Suppressor macrophage (primary cell): ENCODE data around the gene NPHP4.

Experiments used
- DNase-seq, 4 experiments: peaks; one replicate each; pipeline ENCODE4 v3.0.0-alpha.2; 2020 to 2022

Gene NPHP4

DNA sequence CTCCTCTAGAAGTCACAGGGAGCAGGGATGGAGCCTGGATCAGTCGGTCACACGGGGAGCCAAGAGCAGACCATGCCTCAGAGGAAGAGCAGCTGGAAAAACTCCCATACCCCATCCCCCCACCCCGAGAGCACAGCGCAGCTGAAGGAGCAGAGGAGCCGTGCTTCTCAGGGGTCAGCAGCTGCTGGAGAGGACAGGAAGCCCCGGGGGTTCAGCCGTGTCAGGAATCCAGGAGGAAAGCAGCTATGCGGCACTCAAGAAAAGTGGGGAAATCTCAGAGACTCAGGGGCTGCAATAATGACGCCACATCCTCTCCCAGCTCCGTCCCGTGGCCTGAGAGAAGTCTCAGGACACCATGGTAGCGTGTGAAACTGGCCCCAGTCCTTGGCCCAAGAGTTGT lies 102.3 kb downstream of the NPHP4 start:
- DNase-seq: no peak

DNA sequence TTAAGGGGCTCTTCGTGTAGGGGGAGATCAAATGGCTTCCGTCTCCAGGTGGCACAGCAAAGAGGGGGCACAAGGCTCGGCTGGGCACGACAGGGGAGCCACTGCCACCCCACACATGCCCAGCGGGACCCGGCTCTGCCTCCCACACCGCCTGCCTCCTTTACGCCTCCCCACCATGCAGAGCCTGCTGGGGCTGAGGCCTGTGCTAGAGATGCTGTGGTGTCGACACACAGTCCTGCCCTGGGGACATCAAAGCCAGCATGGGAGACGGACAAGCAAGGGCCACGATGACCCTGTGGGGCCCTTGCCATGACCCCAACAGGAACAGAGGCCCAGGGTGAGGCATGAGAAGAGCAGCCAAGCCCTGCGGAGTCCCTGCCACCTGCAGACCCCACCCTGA lies 102.8 kb downstream of the NPHP4 start:
- DNase-seq: no peak

DNA sequence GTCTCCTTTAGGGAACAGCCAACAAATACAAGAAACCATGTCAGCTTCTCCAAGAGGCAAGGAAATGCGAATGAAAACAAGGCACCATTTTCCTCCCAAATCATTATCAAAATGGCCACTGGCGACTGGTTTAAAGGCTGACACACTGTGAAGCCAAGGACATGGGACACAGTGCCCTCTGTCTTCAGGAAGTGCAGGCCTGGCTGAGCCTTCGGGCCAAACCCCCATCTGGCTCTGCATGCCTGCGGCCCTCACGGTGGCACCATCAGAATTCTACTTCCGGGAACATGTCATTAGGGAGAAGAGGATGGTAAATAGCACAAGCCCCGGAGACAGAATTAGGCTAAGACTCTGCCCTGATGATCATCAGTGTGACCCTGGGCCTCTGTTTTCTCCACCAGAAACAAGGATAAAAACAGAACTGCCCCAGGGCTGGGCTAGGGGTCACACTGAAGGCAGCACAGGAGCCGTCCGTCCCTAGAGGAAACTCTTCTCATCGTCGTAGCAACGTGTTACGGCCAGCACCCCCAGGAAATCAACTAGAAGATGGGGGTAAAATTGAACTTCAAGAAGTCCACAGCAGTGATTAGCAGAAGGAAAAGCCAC lies 103.5 kb downstream of the NPHP4 start:
- no peak for DNase-seq

DNA sequence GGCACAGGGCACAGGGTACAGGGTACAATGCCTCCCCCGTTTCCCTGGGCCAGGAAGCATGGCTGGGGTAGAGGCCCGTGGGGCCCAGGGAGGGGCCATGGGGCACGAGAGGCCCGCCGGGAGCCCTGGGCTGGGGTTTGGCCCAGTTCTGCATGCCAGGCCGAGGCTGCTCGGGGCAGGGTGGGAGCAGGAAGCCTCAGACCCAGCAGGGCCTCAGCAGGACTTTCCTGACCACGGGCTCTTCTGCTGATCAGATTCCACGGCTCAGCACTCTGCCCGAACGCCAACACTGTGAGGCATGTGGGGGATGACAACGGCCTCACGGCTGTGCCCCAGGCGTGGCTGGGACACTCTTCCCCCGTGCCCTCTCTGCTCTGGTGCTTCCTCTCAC lies 104.3 kb downstream of the NPHP4 start:
- DNase-seq: peak in 2 of 4 experiments; percentile 11 to 24

DNA sequence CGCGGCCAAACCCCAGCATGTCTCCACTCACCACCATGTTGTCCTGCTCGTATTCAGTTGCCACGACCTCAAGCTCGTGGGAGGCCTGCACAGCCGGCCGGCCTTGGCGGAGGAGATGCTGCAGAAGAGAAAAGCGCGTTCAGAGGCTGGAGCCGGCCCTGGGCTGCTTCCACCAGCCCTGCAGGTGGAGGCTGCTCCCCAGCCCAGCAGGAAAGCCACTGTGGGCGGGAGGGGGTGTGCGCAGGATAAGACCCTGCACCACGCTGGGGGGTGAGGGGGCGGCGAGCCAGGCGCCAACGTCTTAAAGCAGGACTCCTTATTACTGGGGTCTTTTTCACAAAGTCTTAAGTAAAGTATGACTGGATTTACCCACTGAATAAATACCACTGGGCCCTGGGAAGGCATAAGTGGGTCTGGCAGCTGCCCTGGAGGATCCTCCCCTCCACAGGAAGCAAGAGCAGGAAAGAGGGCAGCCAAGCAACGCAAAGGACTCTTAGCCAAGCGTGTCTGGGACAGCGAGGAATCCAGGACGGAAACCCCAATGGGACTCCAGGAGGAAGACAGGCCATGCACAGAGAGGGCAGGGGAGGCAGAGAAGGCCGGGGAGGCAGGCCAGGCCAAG lies 104.8 kb downstream of the NPHP4 start:
- DNase-seq: no peak

DNA sequence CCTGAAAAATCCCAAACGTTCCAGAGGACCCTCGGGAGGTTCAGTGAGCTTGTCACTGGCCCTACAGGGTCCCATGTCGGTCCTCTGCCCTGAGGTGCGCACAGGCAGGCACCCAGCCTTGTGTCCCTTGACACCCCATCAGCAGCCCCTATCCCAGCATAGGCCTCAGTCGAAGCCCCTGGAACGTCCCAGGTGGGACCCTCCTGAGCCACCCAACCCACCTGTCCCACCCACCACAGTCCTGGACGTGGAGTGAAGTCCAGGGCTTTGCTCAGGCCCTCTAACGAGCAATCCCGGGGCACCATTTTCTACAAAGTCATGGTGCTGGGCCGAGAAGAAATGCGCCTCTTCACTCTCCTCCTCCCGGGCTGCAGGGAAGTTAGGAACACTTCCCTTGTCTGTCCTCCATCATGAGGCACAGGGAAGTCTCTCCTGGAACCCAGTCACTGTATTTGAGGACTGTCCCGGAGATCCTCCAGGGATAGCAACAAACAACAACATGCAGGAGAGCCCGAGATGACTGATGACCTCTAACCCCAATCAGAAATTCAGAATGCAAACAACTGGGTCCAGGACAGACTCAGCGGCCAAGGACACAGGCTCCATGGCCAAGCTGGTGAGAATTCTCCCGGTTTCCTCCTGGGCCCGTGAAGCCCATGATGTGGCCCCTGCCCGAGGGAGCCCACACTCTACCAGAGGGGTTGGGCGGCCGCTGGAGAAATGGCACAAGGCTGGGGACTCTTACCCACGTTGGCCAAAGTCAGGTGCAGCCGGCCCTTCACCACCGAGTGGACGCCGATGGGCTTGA lies 105.5 kb downstream of the NPHP4 start:
- DNase-seq: no peak

DNA sequence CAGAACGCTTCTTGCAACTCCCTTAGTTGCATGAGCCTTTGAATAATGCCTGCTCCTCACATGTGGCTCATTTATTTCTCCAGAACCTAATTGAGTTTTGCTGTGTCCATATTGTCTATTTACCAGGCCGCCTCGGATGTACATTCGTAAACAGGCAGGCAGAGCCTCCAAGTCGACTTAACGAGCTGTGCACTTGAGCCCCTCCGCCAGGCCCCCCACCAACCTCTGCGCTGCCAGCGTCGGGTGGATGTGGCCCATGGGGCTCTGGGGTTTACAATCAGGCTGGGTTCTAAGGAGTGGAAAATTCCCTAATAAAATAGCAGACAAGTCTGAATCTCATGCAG lies 106.1 kb downstream of the NPHP4 start:
- DNase-seq: no peak

DNA sequence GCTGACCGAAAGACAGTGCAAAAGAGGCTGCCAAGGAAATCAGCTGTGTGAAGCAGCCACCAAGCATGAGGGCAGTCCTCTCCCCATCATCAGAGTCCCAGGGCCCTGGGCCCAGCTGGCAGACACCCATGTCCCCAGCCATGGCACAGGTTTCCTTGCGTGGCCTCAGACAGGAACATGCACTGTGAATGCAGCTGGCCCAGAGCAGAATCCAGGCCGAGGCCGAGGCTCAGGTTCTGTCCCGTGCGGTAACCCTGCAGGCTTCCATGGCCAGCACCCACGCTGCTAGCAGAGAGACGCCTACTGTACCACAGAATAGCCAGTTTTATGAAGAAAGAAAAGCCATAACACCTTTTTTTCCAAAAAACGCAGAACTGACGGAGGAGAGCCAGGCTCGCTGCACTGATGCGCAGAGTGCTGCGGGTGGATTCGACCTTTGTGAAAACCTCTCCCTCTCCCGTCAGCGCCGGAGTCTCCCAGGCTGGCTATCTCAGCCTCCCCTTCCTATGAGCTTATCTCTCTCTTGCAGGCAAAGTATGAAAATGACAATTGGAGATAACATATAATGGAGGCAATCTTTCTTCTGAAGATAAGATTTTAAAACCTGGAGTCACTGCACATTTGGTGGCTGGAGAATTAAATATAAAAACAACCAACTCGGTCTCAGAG lies 106.6 kb downstream of the NPHP4 start:
- no peak for DNase-seq

DNA sequence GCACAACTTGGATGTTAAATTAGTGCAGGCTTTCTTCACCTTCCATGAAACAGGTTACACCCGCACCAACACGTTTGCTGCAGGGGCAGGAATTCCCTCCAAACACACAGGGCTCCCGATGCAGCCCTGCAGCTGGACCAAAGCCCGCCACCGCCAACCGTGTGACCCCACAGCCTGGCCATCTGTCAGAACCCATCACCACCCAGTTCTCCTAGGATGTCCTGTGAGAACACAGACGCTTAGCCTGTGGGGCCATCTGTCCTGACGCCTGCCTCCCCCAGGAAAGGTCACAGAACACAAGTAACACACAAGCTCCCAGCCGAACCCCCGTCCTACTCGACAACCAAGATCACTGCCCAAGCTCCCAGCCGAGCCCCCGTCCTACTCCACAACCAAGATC lies 108.1 kb downstream of the NPHP4 start:
- no peak for DNase-seq

DNA sequence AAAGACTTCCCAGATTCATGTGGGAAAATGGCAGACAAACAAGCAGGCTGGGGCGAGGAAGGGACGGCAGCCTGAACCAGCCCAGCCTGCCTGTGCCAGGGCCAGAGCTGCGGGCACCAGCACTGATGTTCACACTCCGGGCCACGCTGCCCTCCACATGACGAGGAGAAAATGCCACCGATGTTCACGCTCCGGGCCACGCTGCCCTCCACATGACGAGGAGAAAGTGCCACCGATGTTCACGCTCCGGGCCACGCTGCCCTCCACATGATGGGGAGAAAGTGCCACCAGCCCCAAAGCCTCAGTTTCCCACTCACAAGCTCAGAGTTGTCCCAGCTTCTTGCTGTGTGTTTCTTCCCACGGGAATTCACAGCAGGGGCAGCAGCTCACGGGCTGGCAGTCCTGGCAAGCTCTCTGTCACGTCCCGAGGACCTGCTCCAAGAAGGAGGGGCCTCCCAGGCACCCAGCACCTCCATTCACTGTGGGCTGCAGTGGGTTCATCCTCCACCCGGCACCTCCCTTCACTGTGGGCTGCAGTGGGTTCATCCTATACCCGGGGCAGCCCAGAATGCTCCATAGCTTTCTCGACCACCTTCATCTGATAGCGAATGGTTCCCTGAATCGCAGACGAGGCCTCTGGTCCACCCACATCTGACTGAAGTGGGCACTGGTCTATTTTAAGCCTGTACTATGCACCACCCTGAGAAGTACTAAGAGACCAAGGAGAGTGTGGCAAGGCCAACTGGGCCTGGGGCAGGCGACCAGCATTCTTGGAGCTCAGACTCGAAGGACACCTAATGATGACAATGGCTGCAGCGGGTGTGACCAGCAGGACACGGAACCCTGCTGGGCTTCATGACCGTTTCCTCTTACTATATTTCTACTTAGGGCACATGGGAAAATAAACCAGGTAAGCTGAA lies 108.8 kb downstream of the NPHP4 start:
- DNase-seq: no peak

DNA sequence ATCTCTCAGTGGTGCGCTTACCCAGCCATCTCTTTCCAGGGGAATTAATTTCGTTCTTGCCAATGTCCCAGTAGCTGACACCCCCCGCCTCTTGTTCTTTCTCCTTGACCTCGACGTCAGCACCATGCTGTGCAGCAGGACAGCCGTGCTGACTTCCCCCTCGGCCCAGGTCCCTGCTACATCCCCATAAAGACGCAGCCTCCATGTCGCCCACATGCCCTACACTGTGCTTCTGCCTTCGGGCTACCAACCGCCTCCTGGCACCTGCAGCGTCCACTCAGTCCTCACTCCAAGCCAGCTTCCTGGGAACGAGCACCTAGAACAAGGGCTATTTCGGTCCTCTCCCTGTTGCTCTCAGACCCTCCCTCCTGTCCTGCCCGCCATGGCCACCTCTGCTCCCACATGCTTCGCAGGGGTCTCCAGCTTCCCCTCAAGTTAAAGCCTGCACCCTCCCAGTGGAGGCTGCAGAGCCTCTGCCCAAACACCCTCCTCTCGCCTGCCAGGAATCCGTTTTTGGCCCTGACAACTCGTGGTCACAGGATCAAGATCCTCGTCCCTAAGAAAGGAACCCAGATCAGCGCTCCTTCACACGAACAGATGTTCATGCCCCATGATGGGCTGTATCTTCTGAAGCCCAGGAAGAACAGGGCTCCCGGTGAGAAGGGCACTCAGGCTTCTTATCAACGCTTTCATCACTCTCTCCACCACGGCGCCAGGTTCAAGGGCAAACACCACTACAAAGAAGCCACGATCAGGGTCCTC lies 109.7 kb downstream of the NPHP4 start:
- no peak for DNase-seq

DNA sequence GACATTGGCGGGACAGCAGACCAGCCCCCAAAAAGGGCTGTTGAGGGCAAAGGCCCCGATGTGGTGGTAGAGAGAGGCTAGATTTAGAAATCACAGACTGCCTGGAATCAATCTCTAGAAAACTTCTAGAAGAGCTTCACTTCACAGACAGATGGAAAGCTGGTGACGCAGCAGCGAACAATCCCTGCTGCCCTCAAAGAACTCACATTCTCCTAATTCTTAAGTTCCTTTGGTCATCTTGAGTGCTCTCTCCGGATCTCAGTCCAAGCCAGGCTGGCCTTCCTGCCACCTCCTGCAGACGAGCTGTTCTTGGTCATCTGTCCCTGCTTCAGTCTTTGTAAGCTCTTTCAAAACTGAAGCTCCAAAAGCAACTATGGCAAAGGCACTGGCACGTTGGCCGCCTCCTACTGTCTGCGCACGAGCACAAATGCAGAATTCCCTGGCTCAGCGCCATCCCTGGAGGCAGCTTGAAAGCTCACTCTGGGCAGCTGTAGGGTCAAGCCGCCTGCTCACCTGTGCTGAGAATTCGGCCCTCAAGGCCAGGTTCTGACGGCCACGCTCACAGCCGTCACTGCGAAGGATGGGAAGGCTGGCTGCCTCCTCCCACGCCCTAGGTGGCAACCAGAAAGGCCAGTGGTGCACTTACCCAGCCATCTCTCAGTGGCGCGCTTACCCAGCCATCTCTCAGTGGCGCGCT lies 110.6 kb downstream of the NPHP4 start:
- no peak for DNase-seq

DNA sequence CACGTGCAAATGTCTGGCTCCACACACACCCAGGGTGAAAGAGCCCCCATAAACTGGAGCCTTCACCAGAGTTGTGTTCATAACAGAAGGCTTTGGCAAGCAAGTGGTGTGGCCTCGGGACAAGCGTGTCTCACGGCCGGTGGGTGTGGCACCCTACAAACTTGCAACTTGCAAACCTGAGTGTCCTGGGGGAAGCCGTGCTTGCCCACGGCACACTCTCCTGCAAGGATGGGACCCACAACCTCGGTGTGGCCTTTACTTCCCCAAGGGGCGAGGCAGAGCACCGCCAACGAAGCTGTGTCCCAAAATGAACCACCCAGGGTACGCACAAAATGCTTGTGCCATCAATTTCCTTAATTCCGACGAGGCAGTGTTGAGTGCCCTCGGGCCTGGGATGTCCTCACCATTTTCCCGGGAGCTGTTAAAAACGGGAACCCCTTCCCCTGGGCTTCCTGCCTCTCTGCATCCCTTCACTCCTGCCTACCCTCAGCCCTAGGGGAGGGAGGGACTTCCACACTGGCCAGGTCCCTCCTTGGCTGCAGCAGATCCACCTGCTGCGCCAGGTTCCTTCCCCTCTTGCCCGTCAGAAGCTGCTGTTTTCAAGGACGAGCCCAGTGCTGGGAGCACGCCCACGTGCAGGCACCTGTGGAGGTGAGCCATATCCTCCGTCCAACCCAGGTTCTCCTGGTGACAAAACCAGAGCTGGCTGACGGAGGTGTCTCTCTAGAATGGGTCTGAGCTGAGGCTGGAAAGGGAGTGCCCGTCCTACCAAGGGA lies 111.4 kb downstream of the NPHP4 start:
- no peak for DNase-seq

DNA sequence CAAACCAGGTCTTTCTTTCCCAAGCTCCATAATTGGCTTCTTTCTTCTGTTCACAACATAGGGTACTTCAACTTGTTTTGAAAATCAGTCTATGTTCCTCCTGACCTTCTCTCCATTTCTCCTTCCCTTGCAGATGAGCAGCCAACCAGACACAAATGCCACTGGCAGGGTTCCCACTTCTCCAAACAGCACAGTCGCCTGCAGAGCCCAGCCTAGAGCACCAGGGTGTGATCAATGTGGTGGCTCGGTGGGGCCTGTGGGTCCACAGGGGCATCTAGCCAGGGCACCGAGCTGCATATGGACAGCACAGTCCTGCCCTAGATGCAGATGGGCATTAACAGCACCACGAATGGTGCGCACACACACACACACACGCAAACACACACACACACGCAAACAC lies 112.8 kb downstream of the NPHP4 start:
- DNase-seq: no peak

DNA sequence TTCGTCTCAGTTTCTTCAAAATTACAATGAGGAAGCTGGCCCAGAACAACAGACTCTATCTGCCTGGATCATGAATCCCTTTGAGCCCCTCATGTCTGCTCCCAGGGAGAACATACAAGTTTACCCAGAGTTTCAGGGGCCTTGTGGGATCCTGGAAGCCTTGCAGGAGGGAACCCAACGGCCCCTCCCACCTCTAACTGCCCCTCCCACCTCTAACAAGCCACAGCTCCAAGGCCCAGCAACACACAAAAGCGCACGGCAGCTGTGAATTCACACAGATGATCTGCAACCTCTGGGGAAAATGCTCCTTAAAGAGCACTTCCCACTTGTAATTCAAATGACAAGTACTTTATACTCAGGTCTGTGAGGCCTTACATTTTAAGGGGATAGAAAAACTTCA lies 113.3 kb downstream of the NPHP4 start:
- DNase-seq: no peak

DNA sequence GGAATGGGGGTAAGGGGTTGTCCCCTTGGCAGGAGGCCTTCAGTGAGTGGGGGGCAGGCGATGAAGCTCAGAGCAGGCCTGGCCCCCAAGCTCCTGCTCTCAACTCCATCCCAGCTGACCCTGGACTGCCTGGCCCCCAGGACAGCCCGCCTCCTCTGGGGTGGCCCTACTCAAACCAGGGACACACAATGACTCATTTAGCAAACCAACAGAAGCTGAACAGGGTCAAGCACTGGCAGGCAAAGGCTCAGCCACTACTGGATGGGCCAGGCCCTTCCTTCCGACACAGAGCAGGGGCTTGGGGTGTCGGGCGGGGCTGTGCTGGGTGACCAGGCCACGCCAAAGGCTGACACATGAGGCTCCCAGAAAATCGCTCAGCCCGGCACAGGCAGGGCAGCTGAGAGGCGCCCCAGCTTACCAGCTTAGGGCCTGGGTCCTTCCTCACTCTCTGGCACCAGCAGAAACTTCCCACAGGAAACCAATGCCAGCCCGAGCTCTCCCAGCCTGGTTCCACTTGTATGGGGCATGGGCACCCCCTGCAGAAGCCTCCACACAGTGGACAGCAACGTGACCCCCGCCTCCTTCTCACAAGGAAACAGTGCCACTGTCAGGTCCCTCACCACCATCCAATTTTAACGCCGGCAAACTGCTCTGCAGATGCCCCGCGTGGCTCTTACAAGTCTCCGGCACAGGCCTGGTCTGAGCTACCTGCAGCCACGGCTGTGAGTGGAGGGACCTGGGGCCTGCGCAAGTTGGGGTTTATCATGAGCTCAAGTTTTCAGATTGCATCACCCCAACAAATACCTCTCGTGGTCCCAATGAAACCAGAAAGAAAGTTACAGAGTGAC lies 114.3 kb downstream of the NPHP4 start:
- DNase-seq: no peak

DNA sequence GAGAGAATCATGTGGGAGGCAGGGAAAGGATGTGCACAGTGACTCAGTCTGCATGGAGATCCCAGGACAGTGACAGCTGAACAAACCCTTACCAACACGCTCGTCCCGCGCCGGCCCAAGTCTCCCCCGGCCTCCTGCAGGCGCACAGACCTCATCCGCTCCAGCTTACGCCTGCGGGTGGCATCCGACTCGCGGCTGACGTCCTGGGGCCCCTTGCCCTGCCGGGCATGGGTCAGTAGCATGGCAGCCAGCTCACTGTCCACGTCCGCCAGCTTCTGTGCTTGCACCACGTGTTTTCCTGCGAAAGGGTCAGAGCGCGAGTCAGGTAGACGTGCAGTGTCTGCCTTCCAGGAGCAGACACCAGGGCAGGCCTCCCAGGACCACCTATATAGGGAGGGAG lies 115.2 kb downstream of the NPHP4 start:
- DNase-seq: no peak

DNA sequence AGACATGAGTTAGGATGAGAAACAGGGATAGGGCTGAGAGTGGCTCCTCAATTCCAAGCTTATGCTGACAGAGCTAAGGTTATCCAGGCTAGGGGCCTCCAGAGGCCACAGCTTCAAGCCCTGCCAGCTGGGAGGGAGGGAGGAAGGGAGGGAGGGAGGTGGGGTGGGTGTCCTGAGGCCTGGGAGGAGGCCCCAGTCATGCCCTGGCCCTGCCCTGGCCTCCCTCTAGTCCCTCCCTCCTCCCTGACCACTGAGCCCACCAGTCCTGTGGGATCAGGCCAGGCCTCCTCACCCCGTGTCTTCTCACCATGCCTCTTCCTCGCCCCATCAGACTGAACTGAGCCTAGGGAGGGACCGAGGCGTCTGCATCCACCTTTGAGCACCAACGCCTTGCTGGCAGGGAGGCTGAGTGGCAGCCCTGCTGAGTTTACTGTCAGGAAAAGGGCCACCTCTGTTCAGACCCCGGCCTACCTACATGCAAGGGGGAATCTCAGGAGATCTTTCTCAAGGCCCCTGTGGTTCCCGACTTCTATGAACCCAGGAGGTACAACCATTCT lies 116.1 kb downstream of the NPHP4 start:
- no peak for DNase-seq

DNA sequence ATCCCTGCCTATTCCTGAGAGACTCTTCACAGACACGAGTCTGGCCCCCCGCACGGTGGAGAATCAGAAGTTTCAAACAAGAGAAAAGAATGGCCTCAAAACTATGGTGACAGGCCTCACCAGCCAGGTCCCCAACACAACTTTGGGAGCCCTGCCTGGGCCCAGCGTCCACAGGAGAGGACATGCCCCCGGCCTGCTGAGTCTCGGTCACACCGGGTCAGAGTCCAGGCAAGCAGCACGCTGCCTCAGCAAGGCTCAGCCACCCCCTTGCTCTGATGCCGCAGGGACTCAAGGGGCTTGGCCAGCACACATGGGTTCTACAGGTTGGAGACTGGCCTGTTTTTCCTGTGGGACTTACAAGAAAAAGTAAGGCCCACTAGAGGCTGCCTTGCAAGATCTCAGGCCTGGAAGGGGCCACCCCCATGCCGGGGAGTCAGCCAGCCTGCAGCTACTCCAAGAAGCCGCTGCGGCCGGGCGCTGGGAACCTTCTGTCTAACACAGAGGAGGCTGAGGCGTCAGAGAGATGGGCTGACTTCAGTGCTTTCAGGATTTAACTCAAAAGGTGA lies 116.8 kb downstream of the NPHP4 start:
- no peak for DNase-seq
